MM.1S (cell line): ENCODE results near the gene CNN3.

Experiments
- EZH2 ChIP-seq: fragments of 300-600 bp; sonication (generic); optimal IDR thresholded peaks from 2 replicates; pipeline ENCODE3; 2017; ENCODE audit warnings: low read depth, mild to moderate bottlenecking, antibody characterized with exemption, low read length, mixed read lengths
- EZH2phosphoT487 ChIP-seq: fragments of 300-600 bp; sonication (generic); IDR thresholded peaks from 2 replicates; pipeline ENCODE4 v1.6.1; 2018; ENCODE audit warnings: antibody characterized with exemption, low read length
- TF ChIP-seq, protein P1 (sequence below): fragments of 300-600 bp; sonication (generic); IDR thresholded peaks from 2 replicates; pipeline ENCODE4 v1.5.1; 2016; ENCODE audit warnings: antibody characterized with exemption, low read length, mixed read lengths

DNA sequence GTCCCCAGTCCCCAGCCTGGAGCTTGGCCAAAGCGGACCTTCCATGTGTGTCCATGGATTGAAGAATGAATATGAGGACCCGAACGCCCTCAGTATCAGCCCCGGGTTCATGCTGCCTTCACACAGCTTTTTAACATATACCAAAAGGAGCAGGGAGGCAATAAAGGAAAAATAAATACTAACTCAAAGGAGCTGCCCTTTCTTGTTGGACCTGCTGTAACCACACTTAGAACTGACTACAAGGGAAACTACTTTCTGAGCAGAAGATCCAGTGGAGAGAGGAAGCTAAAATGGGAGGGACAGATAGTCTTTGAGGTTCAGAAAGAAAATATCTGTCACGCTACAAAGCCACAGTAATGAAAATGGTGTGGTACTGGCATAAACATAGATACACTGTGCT, 48.6 kb downstream of the CNN3 start:
- TF ChIP-seq, protein P1, sequence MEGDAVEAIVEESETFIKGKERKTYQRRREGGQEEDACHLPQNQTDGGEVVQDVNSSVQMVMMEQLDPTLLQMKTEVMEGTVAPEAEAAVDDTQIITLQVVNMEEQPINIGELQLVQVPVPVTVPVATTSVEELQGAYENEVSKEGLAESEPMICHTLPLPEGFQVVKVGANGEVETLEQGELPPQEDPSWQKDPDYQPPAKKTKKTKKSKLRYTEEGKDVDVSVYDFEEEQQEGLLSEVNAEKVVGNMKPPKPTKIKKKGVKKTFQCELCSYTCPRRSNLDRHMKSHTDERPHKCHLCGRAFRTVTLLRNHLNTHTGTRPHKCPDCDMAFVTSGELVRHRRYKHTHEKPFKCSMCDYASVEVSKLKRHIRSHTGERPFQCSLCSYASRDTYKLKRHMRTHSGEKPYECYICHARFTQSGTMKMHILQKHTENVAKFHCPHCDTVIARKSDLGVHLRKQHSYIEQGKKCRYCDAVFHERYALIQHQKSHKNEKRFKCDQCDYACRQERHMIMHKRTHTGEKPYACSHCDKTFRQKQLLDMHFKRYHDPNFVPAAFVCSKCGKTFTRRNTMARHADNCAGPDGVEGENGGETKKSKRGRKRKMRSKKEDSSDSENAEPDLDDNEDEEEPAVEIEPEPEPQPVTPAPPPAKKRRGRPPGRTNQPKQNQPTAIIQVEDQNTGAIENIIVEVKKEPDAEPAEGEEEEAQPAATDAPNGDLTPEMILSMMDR = no peak
- TF ChIP-seq EZH2 (no peak), EZH2phosphoT487 (no peak)
